ENCODE results near the gene DDTL. TPM values are rescaled to one million over a fixed set of nuclear protein-coding genes. Genes with fewer than 3 reads are reported as not detected.

DDTL gene
- total RNA-seq, 2 donors from 2014 or later, result 2.4 to 3.5 TPM

DNA sequence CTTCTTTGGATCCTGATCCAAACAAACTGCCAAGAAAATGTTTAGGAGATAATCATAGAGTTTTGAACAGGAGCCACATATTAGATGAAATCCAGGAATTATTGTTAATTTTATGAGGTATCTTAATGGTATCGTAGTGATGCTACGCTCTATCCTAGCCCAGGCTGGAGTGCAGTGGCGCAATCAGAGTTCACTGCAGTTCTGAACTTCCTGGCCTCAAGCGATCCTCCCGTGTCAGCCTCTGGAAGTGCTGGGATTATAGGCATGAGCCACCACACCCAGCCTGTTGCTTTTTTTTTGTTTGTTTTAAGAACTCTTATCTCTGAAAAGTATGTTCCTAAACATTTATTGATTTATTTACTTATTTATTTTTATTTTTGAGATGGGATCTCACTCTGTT is 36.2 kb downstream of the DDTL start:
- Mint-ChIP-seq H3K36me3 (ENCODE audit: low read depth) (peaks cover 2% of the 10 kb centered on the region), H3K27ac (no peak overlapping the region), H3K27me3 (peaks cover 31% of the 10 kb centered on the region), H3K4me3 (no peak overlapping the region), H3K4me1 (peaks cover 7% of the 10 kb centered on the region)
- H3K9me3 ChIP-seq (ENCODE audit: control insufficient read depth, low read length, poor library complexity, severe bottlenecking), result no peaks in the 10 kb centered on the region
- ATAC-seq, result no peak
- DNase-seq, result no peak

DNA sequence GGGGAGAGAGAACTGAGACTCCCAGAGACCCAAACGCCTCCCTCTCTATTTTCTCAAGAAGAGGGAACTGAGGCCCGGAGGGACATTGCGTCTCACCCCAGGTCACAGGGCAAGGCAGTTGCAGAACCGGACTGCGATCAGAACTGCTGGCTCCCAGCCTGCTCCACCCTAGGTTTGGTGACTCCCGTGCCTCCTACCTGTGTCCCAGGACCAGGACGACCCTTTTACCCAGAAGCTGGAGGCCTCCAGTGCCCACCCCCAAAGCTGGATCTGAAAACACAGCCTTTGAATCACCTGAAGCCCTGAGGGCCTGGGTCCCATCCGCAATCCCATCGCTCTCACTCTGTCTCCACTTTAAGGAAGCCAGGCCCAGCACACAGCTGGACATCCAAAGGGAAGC is 37.2 kb downstream of the DDTL start:
- no peaks in the 10 kb centered on the region for H3K9me3 ChIP-seq (ENCODE audit: control insufficient read depth, low read length, poor library complexity, severe bottlenecking)
- H3K27me3 Mint-ChIP-seq, result peaks cover 31% of the 10 kb centered on the region
- H3K36me3 Mint-ChIP-seq (ENCODE audit: low read depth), result peaks cover 2% of the 10 kb centered on the region
- peaks cover 6% of the 10 kb centered on the region for H3K4me1 Mint-ChIP-seq
- H3K27ac Mint-ChIP-seq, result no peak overlapping the region
- no peak overlapping the region for H3K4me3 Mint-ChIP-seq
- ATAC-seq (no peak), DNase-seq (no peak)

- Mint-ChIP-seq H3K4me3 (no peak within 1 kb of the TSS), H3K27me3 (peaks cover 26% of the 10 kb centered on the region), H3K27ac (no peak within 1 kb of the TSS), H3K4me1 (peaks cover 8% of the 10 kb centered on the region), H3K36me3 (ENCODE audit: low read depth) (peaks cover 2% of the 10 kb centered on the region)
- H3K9me3 ChIP-seq (ENCODE audit: control insufficient read depth, low read length, poor library complexity, severe bottlenecking), result no peaks in the 10 kb centered on the region
- no peak for ATAC-seq
- DNase-seq, result no peak
Measured at GRCh38 chr22:24005201-24005600, 38.5 kb downstream of the DDTL start, which contains the start of gene GSTT4. Gene GSTT4, minus strand, starts transcription at chr22:24005453. Its CDS starts 97 bp downstream, at chr22:24005356.

GRCh38 chr22:24006207-24006913 is 39.7 kb downstream of the DDTL start:
- peaks cover 23% of the 10 kb centered on the region for H3K27me3 Mint-ChIP-seq
- peaks cover 14% of the 10 kb centered on the region for H3K4me1 Mint-ChIP-seq
- H3K4me3 Mint-ChIP-seq, result no peak overlapping the region
- ATAC-seq (no peak), DNase-seq (no peak)
- H3K36me3 Mint-ChIP-seq (ENCODE audit: low read depth), result peaks cover 2% of the 10 kb centered on the region
- no peaks in the 10 kb centered on the region for H3K9me3 ChIP-seq (ENCODE audit: control insufficient read depth, low read length, poor library complexity, severe bottlenecking)
- no peak overlapping the region for H3K27ac Mint-ChIP-seq

GRCh38 chr22:24006914-24007214 is 40.2 kb downstream of the DDTL start:
- DNase-seq (no peak), ATAC-seq (no peak)
- Mint-ChIP-seq H3K4me1 (peaks cover 16% of the 10 kb centered on the region), H3K27me3 (peaks cover 18% of the 10 kb centered on the region), H3K36me3 (ENCODE audit: low read depth) (peaks cover 2% of the 10 kb centered on the region), H3K4me3 (no peak overlapping the region), H3K27ac (no peak overlapping the region)
- no peaks in the 10 kb centered on the region for H3K9me3 ChIP-seq (ENCODE audit: control insufficient read depth, low read length, poor library complexity, severe bottlenecking)

- no peak overlapping the region for H3K4me3 Mint-ChIP-seq
- H3K9me3 ChIP-seq (ENCODE audit: control insufficient read depth, low read length, poor library complexity, severe bottlenecking), result no peaks in the 10 kb centered on the region
- peaks cover 12% of the 10 kb centered on the region for H3K27me3 Mint-ChIP-seq
- H3K27ac Mint-ChIP-seq, result no peak overlapping the region
- H3K36me3 Mint-ChIP-seq (ENCODE audit: low read depth), result peaks cover 2% of the 10 kb centered on the region
- ATAC-seq (no peak), DNase-seq (no peak)
- H3K4me1 Mint-ChIP-seq, result peaks cover 13% of the 10 kb centered on the region
Measured at GRCh38 chr22:24007253-24008021, 40.7 kb downstream of the DDTL start.

DNA sequence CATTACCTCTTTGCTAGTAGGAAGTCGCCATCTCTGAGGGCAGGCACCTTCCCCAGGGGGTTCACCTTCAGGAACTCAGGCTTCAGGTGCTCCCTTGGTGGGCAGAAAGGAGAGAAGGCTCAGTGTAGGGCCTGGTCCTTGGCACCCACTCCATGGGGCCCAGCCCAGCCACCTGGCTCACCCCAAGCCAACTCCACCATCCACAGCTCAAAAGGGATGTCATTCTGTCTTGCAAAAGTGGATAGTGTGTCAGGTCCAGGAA is 41.3 kb downstream of the DDTL start:
- peaks cover 13% of the 10 kb centered on the region for H3K4me1 Mint-ChIP-seq
- ATAC-seq (no peak), DNase-seq (no peak)
- peaks cover 2% of the 10 kb centered on the region for H3K36me3 Mint-ChIP-seq (ENCODE audit: low read depth)
- H3K4me3 Mint-ChIP-seq, result no peak overlapping the region
- no peaks in the 10 kb centered on the region for H3K9me3 ChIP-seq (ENCODE audit: control insufficient read depth, low read length, poor library complexity, severe bottlenecking)
- no peak overlapping the region for H3K27ac Mint-ChIP-seq
- peaks cover 12% of the 10 kb centered on the region for H3K27me3 Mint-ChIP-seq

- no peak for DNase-seq
- Mint-ChIP-seq H3K36me3 (ENCODE audit: low read depth) (peaks cover 2% of the 10 kb centered on the region), H3K27ac (no peak overlapping the region), H3K27me3 (peaks cover 6% of the 10 kb centered on the region), H3K4me1 (peaks cover 17% of the 10 kb centered on the region), H3K4me3 (no peak overlapping the region)
- no peak for ATAC-seq
- H3K9me3 ChIP-seq (ENCODE audit: control insufficient read depth, low read length, poor library complexity, severe bottlenecking), result no peaks in the 10 kb centered on the region
Measured at GRCh38 chr22:24008381-24009226, 41.9 kb downstream of the DDTL start.

GRCh38 chr22:24009227-24010017 is 42.7 kb downstream of the DDTL start:
- ATAC-seq, result no peak
- H3K4me3 Mint-ChIP-seq, result no peak overlapping the region

DNA sequence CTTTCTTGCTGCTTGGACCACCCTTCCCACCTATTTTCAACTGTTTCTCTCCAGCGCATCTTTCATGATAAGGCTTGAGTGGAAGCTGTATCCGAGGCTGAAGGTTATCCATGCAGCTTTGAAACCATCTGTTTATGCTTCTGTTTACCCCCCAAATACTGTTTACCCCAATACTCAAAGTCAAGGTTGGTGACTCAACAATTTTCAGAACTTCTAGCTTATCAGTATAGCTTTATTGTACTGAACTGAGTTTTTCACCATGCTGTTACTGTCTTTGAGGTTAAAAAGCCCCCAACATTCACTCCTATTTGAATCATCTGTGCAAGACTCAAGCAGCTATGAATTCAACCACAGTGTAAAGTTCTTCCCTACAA is 43.3 kb downstream of the DDTL start:
- Mint-ChIP-seq H3K4me1 (peaks cover 27% of the 10 kb centered on the region), H3K4me3 (peak overlapping the region; percentile 19), H3K27ac (peak overlapping the region; percentile 78), H3K27me3 (no peaks in the 10 kb centered on the region), H3K36me3 (ENCODE audit: low read depth) (peaks cover 2% of the 10 kb centered on the region)
- H3K9me3 ChIP-seq (ENCODE audit: control insufficient read depth, low read length, poor library complexity, severe bottlenecking), result no peaks in the 10 kb centered on the region
- DNase-seq (no peak), ATAC-seq (no peak)

More at GRCh38 chr22:24009227-24010017, 42.7 kb downstream of the DDTL start:
- Mint-ChIP-seq H3K27ac (peak overlapping the region; percentile 78), H3K36me3 (ENCODE audit: low read depth) (peaks cover 2% of the 10 kb centered on the region), H3K4me1 (peaks cover 23% of the 10 kb centered on the region), H3K27me3 (no peaks in the 10 kb centered on the region)
- H3K9me3 ChIP-seq (ENCODE audit: control insufficient read depth, low read length, poor library complexity, severe bottlenecking), result no peaks in the 10 kb centered on the region
- DNase-seq, result no peak

- no peaks in the 10 kb centered on the region for H3K9me3 ChIP-seq (ENCODE audit: control insufficient read depth, low read length, poor library complexity, severe bottlenecking)
- H3K36me3 Mint-ChIP-seq (ENCODE audit: low read depth), result no peaks in the 10 kb centered on the region
- no peaks in the 10 kb centered on the region for H3K27me3 Mint-ChIP-seq
- peak overlapping the region; percentile 78 for H3K27ac Mint-ChIP-seq
- DNase-seq (no peak), ATAC-seq (no peak)
- peak overlapping the region; percentile 95 for H3K4me3 Mint-ChIP-seq
- H3K4me1 Mint-ChIP-seq, result peaks cover 25% of the 10 kb centered on the region
Measured at GRCh38 chr22:24011735-24012068, 45.0 kb downstream of the DDTL start.

GRCh38 chr22:24016156-24016555 is 49.5 kb downstream of the DDTL start:
- peaks cover 22% of the 10 kb centered on the region for H3K4me1 Mint-ChIP-seq
- no peak for ATAC-seq
- H3K27me3 Mint-ChIP-seq, result no peaks in the 10 kb centered on the region
- H3K27ac Mint-ChIP-seq, result no peak overlapping the region
- no peak for DNase-seq
- no peak overlapping the region for H3K4me3 Mint-ChIP-seq
- H3K36me3 Mint-ChIP-seq (ENCODE audit: low read depth), result peaks cover 3% of the 10 kb centered on the region
- H3K9me3 ChIP-seq (ENCODE audit: control insufficient read depth, low read length, poor library complexity, severe bottlenecking), result no peaks in the 10 kb centered on the region

DNA sequence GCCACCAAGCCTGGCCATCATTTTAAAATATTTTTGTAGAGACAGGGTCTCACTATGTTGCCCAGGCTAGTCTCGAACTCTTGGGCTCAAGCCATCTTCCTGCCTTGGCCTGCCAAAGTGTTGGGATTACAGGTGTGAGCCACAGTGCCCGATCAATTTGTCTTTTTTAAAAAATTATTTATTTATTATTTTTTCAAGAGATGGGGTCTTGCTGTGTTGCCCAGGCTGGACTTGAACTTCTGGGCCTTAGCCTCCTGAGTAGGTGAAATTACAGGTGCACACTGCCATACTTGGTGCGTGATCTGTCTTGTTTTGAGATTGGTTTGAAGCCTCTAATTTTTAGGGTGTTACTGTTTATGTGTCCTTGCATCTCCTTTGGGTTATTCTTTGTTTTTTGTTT is 54.6 kb downstream of the DDTL start:
- ATAC-seq (no peak), DNase-seq (no peak)
- no peaks in the 10 kb centered on the region for H3K9me3 ChIP-seq (ENCODE audit: control insufficient read depth, low read length, poor library complexity, severe bottlenecking)
- Mint-ChIP-seq H3K36me3 (ENCODE audit: low read depth) (peaks cover 5% of the 10 kb centered on the region), H3K4me1 (peaks cover 18% of the 10 kb centered on the region), H3K4me3 (no peak overlapping the region), H3K27ac (no peak overlapping the region), H3K27me3 (no peaks in the 10 kb centered on the region)
